RKO (cell line): ENCODE results near the gene FRMD1.
A peak's percentile ranks its signal among the peaks of the same experiment; 100 is the strongest.
"Not testable (repeated sequence)": the region's sequence is repeated elsewhere in the genome, so short reads cannot be mapped to it uniquely, and the experiment has no call there.

Source experiments
- DNase-seq: peaks from one replicate; pipeline ENCODE4 v3.0.0-alpha.2; 2016; ENCODE audit warnings: low spot score

Gene FRMD1

GRCh38 chr6:168078175-168078942 lies 653 bp downstream of the FRMD1 start:
- DNase-seq: no peak

- not testable (repeated sequence) for DNase-seq
These were observed 1.6 kb downstream of the FRMD1 start for GRCh38 chr6:168077401-168077800.

- DNase-seq: no peak
These were observed 3.2 kb downstream of the FRMD1 start for GRCh38 chr6:168075787-168076202.

GRCh38 chr6:168075216-168075615 lies 3.8 kb downstream of the FRMD1 start:
- DNase-seq: no peak

GRCh38 chr6:168073937-168074730 lies 4.9 kb downstream of the FRMD1 start:
- DNase-seq: no peak

DNA sequence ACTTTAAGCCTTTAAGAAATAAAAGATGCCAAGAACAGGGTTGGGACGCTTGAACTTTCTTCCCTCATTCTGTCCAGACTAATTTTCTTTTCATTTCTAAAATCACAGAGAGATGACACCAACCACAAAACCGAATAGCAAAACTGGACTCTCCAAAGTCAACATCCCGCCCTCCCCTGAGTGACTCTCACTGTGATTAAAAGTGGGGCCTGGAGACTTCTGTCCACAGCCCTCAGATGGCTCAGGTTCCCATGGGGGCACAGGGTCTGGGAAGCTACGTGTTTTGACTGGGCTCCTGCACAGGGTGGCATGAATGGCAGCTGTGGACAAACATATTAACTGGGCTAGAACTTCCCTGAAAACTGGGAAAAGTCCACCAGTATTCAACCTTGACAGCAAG lies 6.3 kb downstream of the FRMD1 start:
- DNase-seq: no peak

DNA sequence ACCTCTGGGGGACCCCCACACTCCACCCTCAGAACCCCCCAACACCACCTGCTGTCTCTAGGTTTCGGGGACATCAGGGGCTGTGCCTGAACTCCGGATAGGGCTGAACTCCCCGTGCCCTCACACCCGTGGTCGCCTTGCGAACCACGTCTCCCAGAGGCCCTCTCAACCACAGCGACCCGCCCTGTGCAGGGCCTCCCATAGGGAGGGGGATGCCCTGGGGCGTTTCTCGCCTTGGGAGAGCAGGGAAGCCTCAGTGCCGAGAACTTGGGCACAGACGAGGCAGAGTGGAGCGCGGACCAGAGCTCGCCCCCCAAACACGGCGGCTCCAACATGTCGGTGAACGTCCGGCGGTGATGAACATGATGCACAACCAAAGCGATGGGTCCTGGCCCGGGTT lies 6.8 kb downstream of the FRMD1 start:
- no peak for DNase-seq

- DNase-seq: no peak
These were observed 7.4 kb downstream of the FRMD1 start for GRCh38 chr6:168071620-168072019.

- no peak for DNase-seq
These were observed 8.2 kb downstream of the FRMD1 start for GRCh38 chr6:168070804-168071203.

GRCh38 chr6:168067081-168067759 lies 11.8 kb downstream of the FRMD1 start:
- DNase-seq: no peak

DNA sequence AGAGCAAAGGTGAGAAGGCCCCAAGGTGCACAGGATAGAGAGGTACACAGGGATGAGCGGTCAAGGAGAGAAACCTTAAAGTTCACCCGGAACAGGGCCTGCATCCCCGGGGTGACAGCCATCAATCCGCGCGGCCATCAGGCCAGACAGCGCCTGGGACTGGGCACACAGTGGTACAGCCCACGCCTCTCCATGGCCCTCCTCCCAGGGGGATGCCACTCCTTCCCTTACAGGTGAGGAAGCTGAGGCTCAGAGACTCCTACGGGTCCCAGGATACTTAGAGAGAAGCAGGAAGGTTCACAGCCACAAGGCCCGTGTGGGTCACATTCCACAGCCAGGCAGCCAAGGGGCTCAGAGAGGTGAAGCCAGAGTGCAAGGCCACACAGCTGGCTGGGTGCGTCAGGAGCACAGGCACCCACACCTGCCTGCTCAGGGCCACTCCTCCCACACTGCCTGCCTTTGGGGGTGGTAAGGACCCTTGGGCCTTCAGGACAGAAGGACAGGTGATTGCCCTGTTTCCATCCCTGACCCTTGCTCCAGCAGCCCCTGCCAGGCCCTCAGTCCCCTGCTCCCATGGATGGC lies 14.7 kb downstream of the FRMD1 start:
- no peak for DNase-seq

DNA sequence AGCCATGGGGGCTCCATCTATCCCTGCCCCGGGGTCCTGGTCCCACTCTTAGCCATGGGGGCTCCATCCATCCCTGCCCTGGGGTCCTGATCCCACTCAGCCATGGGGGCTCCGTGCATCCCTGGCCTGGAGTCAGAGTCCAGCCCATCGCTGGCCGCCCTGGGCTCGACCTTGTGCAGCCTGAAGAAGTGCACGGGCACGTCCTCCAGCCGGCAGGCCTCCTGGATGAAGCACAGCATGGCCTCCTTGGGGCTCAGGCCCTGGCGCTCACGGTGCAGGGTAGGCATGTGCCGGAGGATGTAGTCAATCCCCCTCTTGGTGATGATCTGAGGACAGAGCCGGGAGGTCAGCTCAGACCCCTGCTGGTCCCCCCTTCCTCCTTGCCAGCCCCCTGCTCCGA lies 15.6 kb downstream of the FRMD1 start:
- DNase-seq: no peak

DNA sequence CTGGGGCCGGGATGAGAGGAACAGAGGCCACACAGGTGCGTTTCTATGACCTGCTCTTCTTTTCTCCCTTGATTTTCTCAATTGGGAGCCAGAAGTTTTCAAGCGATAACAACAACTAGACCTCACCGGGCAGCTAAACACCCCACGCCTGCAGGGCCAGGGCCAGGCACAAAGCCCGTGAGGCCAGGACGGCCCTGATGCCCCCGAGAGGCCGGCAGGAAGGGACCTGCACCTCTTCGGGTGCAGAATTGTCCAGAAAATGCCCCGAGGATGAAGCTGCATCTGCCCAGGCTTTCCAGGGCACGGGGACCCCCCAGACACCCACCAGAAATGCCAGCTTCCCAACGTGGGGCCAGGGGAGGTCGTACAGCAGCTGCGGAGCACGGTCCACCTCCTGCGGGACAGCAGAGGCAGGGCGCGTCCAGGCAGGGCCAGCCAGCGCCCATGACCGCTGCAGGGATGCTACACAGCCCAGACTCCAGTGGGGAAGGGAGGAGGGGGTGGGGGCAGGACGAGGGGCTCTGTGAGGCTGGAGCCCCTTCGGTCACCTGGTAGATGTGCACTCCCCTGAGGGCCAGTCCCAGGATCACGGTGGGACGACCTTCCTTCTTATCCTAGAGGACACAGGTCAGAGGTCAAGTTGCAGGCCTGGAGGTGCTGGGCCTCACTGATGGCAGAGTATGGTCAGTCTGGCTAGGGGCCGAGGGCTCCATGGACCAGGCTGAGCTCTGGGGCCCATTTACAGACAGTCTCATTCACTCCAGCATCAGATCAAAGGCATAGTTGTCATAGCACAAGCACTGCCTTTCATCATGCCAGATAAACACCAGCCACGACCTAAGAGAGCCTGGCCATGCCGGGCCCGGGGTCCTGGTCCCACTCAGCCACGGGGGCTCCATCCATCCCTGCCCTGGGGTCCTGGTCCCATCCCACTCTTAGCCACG lies 16.4 kb downstream of the FRMD1 start:
- no peak for DNase-seq

DNA sequence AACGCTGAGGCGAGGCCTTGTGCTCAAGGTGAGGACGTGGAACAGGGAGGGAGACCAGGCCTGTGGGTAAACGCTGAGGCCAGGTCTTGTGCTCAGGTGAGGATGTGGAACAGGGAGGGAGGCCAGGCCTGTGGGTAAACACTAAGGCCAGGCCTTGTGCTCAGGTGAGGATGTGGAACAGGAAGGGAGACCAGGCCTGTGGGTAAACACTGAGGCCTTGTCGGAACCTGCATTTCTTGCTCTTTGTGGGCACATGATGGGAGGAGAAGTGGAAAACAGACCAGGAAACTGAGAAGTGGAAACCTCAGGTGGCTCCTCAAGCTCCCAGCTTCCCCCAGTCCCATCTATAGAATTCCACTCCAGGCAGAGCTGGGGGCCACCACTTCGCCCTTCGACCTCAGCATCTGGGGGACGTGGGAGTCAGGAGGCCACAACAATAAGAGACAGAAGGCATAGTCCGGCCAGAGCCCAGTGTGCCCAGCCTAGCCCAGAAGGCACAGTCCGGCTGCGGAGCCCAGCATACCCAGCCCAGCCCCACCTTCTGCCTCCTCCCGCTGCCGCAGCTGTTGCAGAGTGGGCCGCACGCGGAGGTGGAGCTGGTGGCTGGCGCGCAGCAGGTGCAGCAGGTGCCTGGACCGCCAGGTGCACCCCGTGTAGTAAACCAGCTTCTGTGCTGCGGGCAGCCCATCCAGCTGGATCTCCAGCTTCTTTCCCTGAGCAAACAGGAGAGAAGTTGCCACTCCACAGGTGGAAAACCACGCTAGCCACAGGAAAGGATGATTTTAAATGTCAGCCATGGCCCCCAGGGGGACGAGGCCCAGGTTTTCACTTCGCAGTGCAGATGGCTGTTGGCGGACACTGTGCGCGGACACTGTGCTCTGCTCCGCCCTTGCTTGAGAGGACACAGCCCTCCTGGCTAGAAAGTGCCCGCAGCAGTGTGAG lies 17.5 kb downstream of the FRMD1 start:
- DNase-seq: no peak

DNA sequence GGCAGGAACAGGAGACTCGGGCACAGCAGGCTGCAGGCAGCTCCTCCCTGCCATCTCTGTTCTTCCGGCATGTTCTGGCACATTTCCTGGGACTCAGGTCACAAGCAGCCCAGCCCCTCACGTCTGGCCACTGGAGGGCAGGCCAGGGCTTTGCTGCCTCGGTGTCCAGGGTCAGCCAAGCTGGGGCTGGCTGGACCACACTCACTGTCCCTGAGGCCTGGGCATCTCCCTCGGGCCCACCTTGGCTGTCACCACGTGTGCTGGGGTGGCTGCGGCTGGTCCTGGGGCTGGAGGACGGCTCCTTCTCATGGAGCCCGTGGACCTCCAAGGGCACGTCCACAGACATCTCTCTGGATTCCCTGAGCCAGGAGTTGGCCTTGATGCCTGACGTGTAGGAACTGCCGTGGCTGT lies 18.5 kb downstream of the FRMD1 start:
- DNase-seq: peak; percentile 58

DNA sequence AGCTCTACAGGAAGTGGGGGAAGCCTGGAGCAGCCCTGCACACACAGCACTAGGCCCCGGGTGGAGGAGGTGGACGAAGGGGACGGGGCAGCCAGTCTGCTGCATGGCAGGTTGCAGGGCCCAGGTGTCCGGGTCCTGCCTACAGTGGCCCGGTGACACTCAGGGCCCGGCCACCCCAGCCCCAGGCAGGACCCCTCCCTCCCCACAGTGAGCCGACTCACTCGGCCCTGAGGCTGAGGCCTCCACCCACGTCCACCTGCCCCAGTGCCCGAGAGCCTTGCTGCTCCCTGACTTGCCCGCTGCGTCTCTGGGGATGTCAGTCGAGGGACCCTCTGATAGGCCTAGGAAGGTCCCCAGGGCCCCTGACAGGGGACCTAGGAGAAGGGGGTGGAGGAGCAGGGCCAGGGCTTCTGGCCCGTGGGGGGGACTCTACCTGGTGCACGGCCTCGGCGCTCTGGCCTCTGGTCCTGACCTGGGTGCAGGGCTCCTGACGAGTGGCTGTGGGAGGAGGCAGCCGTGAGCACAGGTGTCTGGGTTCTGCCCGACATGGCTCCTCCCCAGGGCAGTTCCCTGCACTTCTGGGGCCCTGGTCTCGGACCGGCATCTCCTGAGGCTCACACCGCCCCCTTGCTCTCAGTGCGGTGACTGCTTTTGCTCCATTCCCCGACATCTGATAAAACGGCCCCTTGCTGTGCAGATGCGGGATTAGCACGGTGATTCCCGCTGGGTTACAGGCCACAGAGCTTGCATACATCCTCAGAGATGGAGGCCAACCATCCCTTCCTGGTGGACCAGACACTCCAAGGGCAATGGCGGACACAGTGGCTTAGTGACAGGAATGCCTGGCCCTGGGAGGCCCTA lies 20.1 kb downstream of the FRMD1 start:
- no peak for DNase-seq

- no peak for DNase-seq
These were observed 21.2 kb downstream of the FRMD1 start for GRCh38 chr6:168057836-168058235.

- DNase-seq: no peak
These were observed 22.0 kb downstream of the FRMD1 start for GRCh38 chr6:168056892-168057527.
